B cell (primary cell): Measurements from ENCODE around the gene LKAAEAR1.

Source experiments
- EZH2 ChIP-seq: IDR thresholded peaks from 2 replicates; pipeline ENCODE4 v1.6.1; 2012; ENCODE audit warnings: borderline replicate concordance, low read depth, mild to moderate bottlenecking, moderate library complexity, low read length; ENCODE audit not compliant: insufficient read depth, poor library complexity, severe bottlenecking
- TF ChIP-seq, protein P1 (sequence below): fragments of 200-600 bp; IDR thresholded peaks from one replicate; pipeline ENCODE4 v1.8.0; 2022; ENCODE audit warnings: antibody characterized with exemption, mild to moderate bottlenecking

DNA sequence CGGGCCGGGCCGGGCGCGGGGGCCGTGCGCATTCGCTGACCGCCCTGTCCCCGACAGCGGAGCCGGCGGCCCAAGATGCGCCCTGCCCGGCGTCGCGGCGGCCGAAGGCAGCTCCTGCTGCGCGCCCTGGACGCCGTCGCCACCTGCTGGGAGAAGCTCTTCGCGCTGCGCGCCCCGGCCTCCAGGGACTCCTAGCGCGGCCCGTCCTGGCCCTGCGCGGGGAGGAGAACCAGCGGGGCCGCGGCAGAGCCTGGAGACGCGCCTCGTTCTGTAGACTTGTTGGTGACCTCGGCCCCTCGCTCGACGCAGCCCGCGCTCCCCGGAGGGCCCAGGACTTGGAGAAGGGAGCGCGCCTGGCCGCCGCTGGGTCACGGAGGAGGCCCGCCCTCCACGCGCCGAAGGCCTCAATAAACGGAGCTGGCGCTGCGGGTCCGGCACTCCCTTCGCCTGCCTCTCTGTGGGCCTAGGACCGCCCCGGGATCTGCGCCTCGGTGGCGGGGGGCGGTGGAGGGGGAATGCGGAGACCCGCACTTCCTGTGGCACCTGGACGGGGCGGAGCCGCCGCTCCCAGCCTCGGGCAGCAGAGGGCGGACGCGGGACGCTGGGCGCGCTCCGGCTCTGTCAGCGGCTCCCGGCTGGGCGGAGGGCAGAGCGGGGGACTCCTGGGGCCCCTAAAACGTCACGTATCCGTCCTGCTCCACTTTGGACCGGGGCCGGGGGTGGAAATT lies 45.5 kb downstream of the LKAAEAR1 start:
- TF ChIP-seq, protein P1, sequence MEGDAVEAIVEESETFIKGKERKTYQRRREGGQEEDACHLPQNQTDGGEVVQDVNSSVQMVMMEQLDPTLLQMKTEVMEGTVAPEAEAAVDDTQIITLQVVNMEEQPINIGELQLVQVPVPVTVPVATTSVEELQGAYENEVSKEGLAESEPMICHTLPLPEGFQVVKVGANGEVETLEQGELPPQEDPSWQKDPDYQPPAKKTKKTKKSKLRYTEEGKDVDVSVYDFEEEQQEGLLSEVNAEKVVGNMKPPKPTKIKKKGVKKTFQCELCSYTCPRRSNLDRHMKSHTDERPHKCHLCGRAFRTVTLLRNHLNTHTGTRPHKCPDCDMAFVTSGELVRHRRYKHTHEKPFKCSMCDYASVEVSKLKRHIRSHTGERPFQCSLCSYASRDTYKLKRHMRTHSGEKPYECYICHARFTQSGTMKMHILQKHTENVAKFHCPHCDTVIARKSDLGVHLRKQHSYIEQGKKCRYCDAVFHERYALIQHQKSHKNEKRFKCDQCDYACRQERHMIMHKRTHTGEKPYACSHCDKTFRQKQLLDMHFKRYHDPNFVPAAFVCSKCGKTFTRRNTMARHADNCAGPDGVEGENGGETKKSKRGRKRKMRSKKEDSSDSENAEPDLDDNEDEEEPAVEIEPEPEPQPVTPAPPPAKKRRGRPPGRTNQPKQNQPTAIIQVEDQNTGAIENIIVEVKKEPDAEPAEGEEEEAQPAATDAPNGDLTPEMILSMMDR, result peak; percentile 79
- no peak for TF ChIP-seq EZH2
